Measurements from ENCODE around the gene FBN1. TPM values are rescaled to one million over a fixed set of nuclear protein-coding genes. Genes with fewer than 3 reads are reported as not detected.

The FBN1 gene
- total and polyA plus RNA-seq, 2 donors (not counting 3 experiments of a cell fraction or from before 2014, with no cell fraction given) = 107 to 111 TPM

DNA sequence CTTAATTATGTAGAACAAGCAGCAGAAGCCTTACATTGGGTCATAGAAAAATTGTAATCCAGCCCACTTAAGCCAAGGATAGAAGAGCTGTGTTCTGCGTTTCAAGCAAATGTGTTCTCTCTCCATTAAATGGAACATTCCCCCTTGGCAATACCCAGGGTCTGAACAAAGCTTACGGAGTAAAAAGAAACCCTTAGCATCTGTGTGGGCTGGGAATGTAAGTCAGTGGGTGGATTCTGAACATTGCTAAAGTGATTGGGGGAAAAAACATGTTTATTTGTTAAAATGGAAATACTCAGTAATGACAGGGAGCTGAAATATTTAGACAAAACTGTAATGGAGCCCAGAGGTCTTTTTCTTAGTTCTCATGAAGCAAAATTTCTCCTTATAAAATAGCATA, 166.9 kb downstream of the FBN1 start:
- ChIA-PET POLR2A (no interaction called here), CTCF (interaction anchor here (1.2 to 2.7 kb wide), 4 partner anchors 46 to 159 kb away, joined by 3 to 11 read pairs (median 4); no protein-coding TSS in a partner anchor)
- Histone ChIP-seq H3K79me2 (ENCODE audit: control insufficient read depth, insufficient read depth, low read length) (no peaks in the 10 kb centered on the region), H3K9me3 (replicated peaks; ENCODE audit: control insufficient read depth, insufficient read depth, low read length) (no peaks in the 10 kb centered on the region), H4K20me1 (replicated peaks; ENCODE audit: control insufficient read depth, extremely low read depth, insufficient read depth, low read length) (no peaks in the 10 kb centered on the region), H2AFZ (ENCODE audit: low read depth, low read length) (no peak overlapping the region), H3K27ac (ENCODE audit: insufficient read depth, low read depth, low read length) (no peak overlapping the region), H3K36me3 (ENCODE audit: control insufficient read depth in 2 of 2, extremely low read depth in 1 of 2, insufficient read depth in 2 of 2, low read length in 2 of 2) (peaks cover 0 to 11% of the 10 kb centered on the region in 2 experiments), H3K4me1 (ENCODE audit: control insufficient read depth, extremely low read depth, insufficient read depth, low read length) (no peaks in the 10 kb centered on the region), H3K9ac (replicated peaks; ENCODE audit: extremely low read depth, insufficient read depth, low read length) (no peak overlapping the region), H3K4me2 (ENCODE audit: insufficient read depth, low read length) (no peak overlapping the region), H3K4me3 (replicated peaks in 1 of 3; ENCODE audit: insufficient read depth in 1 of 3, low read depth in 1 of 3, low read length in 3 of 3) (no peak overlapping the region), H3K9me1 (replicated peaks; ENCODE audit: control insufficient read depth, extremely low read depth, insufficient read depth, low read length) (no peaks in the 10 kb centered on the region), H3K27me3 (ENCODE audit: control insufficient read depth in 2 of 2, insufficient read depth in 2 of 2, low read length in 2 of 2) (no peaks in the 10 kb centered on the region)
- TF ChIP-seq FOS (IDR thresholded peaks at IDR 0.05; ENCODE audit: borderline replicate concordance, insufficient read depth, low read length) (no peak), JUN (IDR thresholded peaks at IDR 0.05; ENCODE audit: borderline replicate concordance, insufficient read depth, insufficient read length, low read depth) (no peak), MYC (IDR thresholded peaks at IDR 0.05; ENCODE audit: low read depth, low read length) (no peak), GATA2 (IDR thresholded peaks at IDR 0.05; ENCODE audit: insufficient read depth, insufficient read length, low read depth, low read length) (no peak), CTCF (IDR thresholded peaks at IDR 0.05; ENCODE audit: extremely low read depth in 1 of 2, insufficient read depth in 1 of 2, low read depth in 1 of 2, low read length in 2 of 2) (no peak), EZH2 (IDR thresholded peaks at IDR 0.05; ENCODE audit: borderline replicate concordance, low read depth, low read length, severe bottlenecking) (no peak), POLR2A (IDR thresholded peaks at IDR 0.05; ENCODE audit: low read depth, low read length) (no peak), POLR2AphosphoS5 (IDR thresholded peaks at IDR 0.05; ENCODE audit: insufficient read depth, low read depth, low read length) (no peak)
- TF ChIP-seq, protein P1, sequence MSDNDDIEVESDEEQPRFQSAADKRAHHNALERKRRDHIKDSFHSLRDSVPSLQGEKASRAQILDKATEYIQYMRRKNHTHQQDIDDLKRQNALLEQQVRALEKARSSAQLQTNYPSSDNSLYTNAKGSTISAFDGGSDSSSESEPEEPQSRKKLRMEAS (IDR thresholded peaks at IDR 0.05; ENCODE audit: insufficient read depth, insufficient read length) = no peak
- intact Hi-C loops (cut with micrococcal nuclease) = no loop called here
- DNase-seq (ENCODE audit: low read depth, low spot score) = no peak
- dilution Hi-C loops (cut with MboI; ENCODE audit: extremely low pct_ligation_motif_present, low sequenced_read_pairs) = no loop called here
- no TSS peak for BruUV-seq (replicated peaks)
- no peak for FAIRE-seq

Measured in endothelial cell of umbilical vein (primary cell).